Gastrocnemius medialis (tissue), 4 donors: ENCODE data around the gene FMO4.

Experiments used
- POLR2A ChIP-seq, 2 donors: fragments of 450-650 bp; IDR thresholded peaks; one replicate each; pipeline ENCODE4 v1.6.1; 2017; ENCODE audit warnings: antibody characterized with exemption in 2 of 2, mild to moderate bottlenecking in 2 of 2, moderate library complexity in 2 of 2
- TF ChIP-seq, protein P1 (sequence below), 5 experiments: fragments of 450-650 bp in 3 of 5; fragments of 200-600 bp in 2 of 5; sonication (generic) in 2 of 5; IDR thresholded peaks in 4 of 5; conservative IDR thresholded peaks in 1 of 5; 1 replicate in 4 of 5; 2 replicates in 1 of 5; pipeline ENCODE4 v1.5.1; 2016 to 2019; ENCODE audit warnings: antibody characterized with exemption in 5 of 5, mild to moderate bottlenecking in 3 of 5, moderate library complexity in 3 of 5

GRCh38 chr1:171286032-171286705, 27.8 kb upstream of the FMO4 start:
- TF ChIP-seq POLR2A (IDR thresholded peaks at IDR 0.05) = no peak
- TF ChIP-seq, protein P1, sequence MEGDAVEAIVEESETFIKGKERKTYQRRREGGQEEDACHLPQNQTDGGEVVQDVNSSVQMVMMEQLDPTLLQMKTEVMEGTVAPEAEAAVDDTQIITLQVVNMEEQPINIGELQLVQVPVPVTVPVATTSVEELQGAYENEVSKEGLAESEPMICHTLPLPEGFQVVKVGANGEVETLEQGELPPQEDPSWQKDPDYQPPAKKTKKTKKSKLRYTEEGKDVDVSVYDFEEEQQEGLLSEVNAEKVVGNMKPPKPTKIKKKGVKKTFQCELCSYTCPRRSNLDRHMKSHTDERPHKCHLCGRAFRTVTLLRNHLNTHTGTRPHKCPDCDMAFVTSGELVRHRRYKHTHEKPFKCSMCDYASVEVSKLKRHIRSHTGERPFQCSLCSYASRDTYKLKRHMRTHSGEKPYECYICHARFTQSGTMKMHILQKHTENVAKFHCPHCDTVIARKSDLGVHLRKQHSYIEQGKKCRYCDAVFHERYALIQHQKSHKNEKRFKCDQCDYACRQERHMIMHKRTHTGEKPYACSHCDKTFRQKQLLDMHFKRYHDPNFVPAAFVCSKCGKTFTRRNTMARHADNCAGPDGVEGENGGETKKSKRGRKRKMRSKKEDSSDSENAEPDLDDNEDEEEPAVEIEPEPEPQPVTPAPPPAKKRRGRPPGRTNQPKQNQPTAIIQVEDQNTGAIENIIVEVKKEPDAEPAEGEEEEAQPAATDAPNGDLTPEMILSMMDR (IDR thresholded peaks at IDR 0.05 in 4 of 5, conservative IDR thresholded peaks at IDR 0.05 in 1 of 5) = no peak
